ENCODE measurements around the gene RNF25.

- TF ChIP-seq CTCF (IDR thresholded peaks at IDR 0.05) (no peak), EP300 (IDR thresholded peaks at IDR 0.05) (no peak)
Measured at GRCh38 chr2:218694405-218695145, 22.8 kb upstream of the RNF25 start.
